DMS53 (cell line): ENCODE data around the gene PTPN20.

Source experiments
- DNase-seq: peaks from one replicate; lab custom pipeline; 2025; lab: John Stamatoyannopoulos, UW

Gene PTPN20

DNA sequence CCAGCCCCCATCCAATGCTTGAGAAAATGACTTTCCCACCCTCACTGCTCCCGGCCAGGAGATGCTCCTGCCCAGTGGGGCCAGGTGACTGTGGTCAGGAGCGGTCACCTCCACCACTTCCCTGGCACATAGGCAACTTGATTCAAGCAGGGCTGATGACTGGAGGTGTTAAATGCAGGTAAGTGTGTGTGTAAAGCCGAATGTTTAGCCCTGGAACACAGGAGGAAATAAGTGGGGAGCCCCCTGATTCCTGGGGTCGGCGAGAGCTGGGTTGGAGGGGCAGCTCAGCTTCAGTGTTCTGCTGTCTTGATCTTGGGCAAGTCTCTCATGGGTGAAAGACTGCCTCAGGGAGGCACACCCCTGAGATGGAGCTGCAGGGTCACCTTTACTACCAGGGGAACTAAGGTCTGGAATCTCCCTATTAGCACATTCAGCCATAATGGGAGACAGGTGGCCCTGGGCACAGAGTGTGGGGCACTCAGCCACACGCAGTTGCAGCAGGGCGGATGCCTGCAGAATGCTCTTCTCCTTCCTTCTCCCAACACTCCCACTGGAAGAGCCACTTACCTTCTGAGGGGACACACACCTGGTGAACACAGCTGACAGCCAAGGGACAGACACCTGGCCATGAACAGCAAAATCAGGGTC lies 124.1 kb downstream of the PTPN20 start:
- no peak for DNase-seq

DNA sequence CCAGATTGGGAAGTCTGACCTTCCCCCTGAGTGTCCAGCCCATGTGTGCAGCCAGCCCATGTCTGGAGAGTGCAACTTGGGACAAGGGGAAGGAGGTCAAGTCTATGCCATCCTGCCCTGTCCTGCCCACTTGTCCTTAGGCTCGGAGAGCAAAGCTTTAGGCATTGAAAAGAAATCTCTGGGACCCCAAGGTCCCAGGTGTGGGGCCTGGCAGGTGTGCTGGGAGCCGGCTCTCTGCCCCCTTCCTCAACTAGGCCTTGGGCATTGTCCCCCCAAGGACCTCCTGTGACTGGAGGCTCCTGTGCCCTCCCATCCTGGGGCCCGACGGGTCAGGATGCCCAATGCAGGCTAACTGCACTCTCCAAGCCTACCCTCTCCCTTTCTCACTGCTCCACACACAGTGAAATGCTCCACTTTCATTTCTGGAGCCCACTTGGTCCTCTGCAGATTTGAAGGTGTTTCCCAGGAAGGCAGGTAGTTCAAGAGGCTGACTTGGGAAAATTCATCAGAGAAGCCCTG lies 124.7 kb downstream of the PTPN20 start:
- no peak for DNase-seq

DNA sequence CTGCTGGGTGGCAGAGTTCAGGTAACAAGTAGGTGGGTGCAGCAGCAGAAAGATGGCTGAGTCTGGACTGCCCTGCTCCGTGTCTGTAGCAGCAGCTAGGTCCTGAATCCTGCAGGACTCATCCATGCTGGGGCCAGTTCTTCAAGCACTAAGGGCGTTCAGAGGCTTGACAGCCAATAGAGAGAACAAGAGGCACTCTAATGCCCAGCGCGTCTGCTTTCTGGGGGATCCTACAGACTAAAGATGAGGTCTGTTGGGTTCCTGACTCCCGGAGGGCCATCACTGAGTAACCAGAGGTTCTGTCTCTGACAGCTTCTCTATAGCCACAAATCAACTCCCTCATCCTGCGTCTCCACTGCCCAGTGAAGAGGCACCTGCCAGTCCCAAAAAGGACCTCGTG lies 125.5 kb downstream of the PTPN20 start:
- no peak for DNase-seq

DNA sequence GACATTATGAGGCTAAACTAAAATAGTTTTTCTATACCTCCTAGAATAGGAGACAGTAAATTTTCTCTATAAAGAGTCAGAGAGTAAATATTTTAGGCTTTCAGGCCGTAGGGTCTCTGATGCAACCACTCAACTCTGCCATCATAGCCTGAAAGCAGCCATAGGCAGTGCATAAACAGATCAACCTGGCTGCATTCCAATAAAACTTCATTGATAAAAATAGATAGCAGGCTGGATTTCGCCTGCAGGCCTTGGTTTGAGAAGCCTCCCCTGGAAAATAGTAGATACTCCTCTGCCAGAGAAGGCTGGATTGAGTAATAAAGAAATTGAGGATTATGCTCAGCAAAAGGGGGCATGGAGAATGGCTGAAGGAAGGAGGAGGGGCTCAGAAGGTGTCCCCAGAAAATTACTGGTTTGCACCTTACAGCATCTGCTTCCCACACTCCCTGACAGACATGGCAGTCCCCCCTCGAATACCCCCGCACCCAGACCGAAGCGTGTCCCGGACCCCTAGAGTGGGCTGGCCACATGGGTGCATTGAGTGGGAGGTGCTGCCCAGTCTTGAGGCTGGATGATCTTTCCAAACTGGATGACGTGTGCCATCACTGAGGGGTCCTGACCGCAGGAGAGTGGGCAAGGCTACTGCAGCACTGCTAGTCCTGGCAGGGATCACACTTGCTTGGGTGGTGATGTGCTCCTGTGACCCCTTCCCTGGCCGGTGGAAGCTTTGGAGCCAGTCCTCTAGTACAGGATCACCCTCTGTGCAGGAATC lies 126.6 kb downstream of the PTPN20 start:
- DNase-seq: no peak

DNA sequence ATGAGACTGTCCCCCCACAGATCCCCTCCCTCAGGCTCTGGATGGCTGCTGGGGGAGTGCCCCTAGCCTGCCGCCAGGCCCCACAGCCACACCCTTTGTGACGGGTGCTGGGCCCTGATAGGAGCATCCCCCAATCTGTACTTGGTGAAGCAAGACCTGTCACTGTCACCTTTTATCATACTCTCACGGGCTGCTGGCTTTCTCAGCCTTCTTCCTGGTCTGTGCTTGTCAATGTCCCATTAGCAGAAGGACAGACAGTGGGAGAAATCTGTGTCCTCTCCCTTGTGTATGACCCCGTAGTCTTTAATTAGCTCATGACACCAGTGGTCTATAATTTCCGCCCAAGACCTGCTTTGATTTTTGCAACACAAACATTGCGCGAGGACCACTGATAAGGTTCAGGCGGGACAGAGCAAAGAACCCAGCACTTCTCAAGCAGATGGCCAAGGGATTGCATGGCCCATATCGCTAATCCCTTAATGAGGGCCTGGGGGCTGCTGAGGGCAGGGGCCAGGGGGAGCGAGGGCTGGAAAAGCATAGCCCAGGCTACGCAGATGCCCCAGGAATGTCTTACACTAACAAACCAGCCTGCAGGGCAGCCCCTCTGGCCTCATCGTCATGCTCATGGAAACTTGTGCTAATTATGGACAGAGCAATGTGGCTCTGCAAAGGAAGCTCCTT lies 127.8 kb downstream of the PTPN20 start:
- no peak for DNase-seq

DNA sequence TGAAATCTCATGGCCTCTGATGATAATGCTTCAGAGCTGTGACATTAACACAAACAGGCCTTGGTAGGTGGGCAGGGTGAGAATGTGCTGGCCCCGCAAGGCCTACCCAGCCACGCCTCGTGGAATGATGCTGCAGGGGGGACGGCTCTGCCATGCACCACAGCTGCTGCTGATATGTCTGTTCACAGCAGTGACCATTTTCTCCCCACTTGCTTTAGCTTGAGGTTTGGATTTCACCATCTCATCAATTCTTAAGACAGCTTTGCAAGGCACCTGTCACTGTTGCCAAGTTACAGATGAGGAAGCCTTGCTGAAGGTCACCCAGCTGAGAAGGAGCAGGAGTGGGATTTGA lies 128.3 kb downstream of the PTPN20 start:
- no peak for DNase-seq

DNA sequence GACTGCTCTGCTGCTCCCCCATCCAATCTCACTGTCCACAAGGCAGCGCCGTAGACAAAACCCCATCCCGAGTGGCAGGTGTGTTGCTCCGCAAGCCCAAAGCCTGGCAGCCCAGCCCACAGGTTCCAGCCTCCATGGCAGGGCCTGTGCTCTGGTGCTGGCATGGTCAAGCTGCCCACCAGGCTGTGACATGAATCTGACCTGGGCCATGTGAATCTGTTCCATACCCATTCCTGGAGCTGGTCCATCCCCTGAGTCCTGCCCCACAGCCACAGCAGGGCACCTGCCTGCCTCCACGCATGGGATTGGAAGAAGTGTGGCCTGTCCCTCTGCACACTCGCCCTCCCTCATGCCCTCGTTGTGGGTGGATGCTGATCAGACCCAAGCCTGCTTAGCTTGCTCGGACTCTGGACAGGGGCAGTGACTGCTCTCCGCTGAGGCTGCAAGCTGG lies 128.8 kb downstream of the PTPN20 start:
- no peak for DNase-seq

DNA sequence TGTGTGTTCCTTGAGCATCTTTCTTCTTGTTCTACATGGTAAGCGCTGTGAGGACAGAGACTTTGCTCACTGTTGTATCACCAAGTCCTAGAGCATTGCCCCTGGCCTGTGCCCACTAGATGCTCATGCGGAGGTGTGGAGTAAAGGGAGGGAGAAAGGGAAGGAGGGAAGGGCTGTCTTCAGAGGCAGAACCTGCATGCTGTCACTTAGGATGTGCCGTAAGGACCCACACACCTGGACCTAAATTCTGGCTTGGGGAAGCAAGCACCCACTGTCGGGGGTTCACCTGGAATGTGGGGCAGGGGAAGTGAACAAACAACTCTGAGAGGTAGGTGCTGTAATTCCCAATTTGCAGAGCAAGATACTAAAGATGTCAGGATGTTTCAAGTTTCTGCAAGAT lies 129.5 kb downstream of the PTPN20 start:
- DNase-seq: no peak

DNA sequence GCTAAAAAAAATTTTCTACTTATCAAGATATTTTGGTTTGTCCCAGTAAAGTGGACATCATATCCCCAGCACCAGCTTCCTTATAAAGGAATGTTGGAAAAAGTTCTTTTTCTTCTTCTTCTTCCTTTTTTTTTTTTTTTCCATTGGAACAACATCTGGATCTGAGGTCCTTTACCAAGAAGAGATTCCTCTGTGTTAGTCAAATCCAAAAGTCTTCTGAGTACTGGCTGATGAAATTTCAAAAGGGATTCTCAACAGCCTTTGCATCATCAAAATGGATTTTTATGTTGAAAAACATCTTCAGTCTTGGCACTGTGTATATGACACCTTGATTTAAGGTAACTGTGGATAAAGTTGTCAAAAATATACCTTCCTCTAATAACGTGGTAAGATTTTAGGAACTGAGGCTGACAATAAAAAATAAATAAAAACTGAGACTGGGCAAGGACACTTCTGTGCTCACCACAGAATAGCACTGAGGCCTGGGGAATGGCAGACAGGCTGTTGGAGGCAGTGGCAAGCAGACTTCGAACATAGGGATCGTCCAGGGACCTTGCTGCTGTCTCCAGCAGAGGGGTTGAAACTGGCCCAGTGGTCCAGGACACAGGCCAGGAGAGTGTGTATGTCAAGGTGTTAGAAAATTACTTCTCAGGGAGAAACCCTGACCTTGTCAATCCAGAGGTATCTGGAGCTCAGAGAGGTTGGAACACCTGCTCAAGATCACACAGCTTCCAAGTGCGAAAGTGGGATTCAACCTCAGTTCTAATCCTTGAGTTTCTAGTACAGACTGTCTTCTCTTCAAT lies 130.4 kb downstream of the PTPN20 start:
- DNase-seq: no peak

DNA sequence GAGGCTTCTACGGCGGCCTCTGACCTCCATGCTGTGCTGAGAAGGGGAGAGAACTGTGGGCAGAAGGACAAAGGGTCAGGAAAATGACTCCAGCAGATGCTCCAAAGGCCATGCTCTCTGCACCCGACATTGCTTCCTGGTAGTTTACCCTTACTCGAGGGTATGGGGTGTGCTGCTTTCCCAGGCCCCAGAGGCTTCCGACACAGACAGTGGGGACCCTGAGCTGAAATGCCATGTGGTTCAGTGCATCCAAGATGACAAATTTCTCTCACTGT lies 130.9 kb downstream of the PTPN20 start:
- no peak for DNase-seq

DNA sequence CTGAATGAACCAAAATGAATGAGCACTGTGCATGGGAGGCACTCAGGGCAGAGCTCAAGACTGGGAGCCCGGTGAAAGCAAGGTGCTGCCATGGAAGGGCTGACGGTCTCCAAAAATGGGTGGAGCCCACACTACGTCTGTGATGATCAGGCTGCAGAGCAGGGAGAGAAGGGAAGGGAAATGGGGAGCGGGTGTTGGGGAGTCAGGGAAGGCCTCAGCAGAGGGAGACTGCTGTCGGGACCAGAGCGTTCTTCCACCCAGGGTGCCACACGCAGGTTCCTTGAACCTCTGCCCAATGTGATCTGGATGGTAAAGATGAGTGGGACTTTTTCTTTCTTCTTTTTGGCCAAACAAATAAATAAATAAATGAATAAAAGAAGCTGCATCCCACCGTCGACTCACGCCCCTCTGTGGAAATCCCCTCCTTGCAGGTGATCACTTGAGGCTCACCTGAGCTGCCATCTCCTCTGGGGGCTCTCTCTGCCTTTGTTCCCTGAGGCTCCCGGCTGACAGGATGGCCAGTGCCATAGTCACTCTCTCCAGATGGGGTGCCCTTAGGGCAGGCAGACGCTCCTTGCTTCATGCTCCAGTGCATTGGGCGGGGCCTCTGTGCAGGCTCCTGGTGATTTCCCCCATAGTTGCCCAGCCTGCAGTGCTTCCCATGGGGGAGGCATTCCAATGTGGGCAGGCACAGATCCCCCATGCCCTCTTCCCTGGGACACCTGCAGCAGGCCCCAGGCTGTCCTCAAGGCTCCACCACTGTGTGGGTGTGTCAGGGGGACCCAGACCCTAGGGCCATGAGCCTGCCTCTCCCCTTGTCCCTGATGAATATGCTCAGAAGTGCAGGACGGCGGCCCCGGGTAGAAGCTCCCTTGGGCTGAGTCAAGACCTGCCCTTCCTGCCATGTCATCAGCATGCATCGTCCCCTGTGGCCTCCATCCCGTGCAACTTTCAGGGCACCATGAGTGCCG lies 131.8 kb downstream of the PTPN20 start:
- no peak for DNase-seq

DNA sequence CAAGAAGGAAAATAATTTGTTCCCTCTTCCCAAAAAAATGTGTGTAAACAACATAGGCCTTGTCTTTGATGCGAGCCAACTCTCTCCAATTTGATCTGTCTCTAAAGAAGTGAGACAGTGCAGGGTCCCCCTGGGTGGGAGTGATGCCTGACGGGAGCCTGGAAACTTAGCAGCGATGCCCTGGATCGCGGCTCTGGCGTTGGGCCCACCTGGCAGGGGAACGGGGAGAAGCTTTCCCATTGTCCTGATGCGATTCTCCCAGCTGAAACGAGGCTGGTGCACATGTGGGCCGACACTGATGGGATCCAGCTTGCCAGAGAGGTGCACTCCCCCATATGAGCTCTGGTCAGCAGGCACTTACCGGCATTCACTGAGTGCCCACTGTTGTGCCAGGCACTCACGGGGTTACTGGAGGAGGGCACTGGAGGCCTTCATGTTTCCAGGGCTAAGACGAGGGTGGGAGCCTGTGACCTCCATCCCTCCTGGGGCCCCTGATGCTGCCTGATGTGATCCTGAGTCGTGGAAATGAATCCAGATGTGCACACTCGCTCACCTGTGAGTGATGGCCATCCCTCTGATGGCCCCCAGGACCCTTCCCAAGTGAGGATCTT lies 132.8 kb downstream of the PTPN20 start:
- no peak for DNase-seq

DNA sequence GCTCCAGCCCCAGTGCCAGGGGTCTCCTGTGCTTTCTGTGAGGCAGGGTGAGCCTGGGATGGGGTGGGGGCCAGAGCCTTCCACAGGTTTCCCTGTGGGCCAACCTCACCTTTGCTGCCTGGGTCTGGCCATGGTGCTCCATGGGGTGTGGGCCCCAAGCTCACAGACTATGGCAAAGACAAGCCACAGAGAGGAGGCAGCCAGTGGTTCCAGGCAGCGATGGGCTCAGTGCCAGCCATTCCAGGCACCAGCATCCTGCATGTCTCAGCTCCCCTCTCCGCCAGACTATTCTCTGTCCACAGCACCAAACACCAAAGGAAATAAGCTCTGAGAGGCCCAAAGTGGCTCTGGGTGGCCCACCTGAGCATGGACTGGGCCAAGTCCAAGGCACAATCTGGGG lies 133.5 kb downstream of the PTPN20 start:
- DNase-seq: no peak

DNA sequence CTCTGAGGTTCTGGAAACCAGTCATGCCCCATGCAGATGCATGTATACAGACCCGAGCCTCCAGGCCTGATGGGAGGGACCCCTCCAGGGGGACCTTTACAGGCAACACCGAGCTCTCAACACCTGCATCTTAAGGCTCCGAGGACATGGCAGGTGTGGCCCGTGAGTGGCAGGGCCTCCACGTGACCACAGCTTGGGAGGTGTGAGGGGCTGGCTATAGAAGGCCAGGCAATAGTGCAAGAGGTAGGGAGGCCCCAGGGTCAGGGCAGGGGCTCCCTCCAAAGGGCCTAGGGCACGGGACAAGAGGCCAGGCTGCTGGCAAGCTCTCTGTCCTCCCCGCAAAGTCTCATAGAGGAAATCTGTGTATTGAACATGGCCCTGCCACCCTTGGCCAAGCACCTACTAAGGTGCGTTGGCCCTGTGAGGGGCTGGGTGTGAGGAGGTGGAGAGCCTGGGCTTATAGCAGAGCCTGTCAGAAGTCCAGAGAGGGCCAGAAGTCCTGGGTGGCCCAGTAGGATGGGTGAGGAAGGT lies 134.2 kb downstream of the PTPN20 start:
- no peak for DNase-seq

DNA sequence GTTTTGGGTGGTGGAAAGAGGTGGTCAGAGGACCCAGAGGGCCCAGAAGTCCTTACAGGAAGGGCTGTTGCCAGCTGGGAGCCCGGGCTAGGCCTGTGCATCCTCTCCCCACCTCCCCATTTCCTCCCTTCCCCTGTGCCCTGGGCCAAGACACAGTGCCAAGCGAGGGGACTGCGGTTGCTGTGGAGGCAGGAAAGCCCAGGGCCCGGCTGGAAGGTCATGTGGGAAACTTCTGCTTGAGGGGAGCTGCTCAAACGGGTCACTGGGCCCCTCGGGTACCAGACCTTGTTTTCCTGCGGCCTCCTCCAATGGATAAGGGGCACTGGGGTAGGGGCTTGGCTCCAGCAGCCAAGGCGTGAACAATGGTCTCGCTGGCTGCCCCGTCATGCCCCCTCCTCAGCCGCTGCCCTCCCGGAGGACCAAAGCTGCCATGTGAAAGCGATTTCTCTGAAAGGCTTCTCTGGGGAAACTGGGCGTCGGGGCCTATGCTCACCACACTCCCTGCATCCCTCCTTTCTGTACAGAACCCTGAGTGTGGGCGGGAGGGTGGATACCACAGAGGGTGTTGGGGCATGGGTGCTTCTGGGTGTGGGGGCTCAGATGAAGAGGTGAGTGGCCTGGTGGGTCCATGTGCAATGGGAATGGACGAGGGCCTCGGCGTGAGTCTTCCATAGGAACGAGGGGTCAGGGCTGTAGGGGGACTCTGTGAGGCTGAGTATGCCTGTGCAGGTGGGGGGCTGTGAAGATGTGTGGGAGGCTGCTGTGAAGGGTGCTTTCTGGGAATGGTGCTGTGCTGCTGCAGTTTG lies 135.3 kb downstream of the PTPN20 start:
- no peak for DNase-seq

DNA sequence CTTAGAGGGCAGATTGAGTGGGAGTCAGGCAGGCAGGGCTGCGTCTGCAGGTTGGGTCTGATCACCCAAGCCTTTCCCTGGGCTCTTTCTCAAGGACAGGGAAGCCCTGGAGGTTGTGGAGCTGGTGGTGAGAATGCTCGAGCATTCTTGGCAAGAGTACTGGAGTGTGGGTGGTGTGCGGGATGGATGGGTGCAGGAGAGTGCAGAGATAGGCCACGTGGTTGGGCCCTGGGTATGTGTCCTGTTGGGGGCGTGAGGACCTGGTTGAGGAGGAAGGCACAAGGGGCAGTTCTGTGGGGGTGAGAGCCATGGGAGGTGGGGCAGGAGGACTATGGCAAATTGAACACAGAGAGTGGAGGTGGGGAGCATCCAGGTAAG lies 135.9 kb downstream of the PTPN20 start:
- no peak for DNase-seq

DNA sequence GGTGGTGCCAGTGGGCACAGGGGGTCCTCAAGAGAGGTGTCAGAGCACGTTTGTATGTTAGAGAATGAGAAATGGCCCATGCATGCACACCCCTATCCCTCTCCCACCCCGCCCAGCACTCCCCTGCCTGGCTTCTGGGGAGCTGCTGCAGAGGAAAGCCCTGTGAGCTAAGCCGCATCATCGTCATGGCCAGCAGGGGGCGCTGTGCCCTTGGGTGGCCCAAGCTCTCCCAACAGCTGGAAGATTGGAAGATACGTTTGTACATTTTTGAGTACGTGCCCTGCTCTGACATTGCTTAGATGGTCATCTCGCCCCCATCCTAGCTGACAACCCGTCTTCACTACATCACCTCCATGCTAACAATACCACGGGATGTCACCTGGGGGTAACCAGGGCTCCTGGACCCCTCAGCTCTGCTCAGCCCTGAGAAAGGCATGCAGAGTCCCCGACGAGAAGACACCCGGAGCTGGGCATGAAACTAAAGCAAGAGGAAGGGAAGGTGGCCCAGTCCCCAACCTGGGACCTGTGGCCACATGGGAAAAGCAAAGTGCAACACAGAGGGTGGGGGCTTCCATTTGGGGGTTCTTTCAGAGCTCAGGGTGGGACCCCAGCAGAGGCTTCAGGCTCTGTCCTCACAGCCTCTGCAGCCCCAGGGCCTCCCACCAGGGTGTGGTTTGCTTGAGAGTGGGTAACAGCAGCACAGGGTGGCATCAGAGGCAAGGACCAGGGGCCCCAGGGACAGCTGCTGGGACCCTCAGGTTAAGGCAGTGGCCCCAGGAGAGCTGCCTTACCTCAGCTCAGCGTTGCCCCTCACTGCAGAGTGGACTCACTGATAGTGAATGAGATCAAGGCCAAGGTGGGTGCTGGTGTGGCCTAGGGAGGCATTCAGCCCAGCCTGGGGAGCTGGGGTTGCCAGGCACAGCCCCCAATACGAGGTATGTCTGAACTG lies 136.6 kb downstream of the PTPN20 start:
- peak; percentile 85 for DNase-seq

DNA sequence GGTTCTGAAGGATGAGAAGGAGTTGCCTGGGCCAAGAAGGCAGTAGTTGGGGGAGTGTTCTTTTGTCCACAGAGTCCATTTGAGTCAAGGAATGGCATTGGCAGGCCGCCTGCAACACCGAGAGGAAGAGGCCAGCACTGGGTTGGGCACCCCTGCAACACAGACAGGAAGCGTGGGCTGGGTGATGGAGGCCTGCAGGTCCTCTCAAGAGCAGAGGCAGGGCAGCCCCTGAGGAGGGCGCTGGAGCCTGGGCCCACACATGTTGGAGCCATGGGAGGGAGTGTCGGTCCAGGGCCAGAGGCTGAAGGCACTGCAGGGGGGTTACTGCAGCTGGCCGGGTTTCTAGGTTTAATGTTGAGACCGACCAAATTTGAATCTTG lies 137.3 kb downstream of the PTPN20 start:
- DNase-seq: peak; percentile 16
